ENCODE data around the gene CENPV. TPM values are rescaled to one million over a fixed set of nuclear protein-coding genes. Genes with fewer than 3 reads are reported as not detected.
A peak's percentile ranks its signal among the peaks of the same experiment; 100 is the strongest.

The CENPV gene
- total and polyA plus RNA-seq, 2 of the 13 experiments (the other 11 are each of a cell fraction or from before 2014, with no cell fraction given), result 193 to 292 TPM

GRCh38 chr17:16297367-16298139 is 55.7 kb downstream of the CENPV start (continued):
- TF ChIP-seq ZFP1 (CRISPR knock-in tag; IDR thresholded peaks at IDR 0.05) (no peak), NR2F2 (IDR thresholded peaks at IDR 0.05; ENCODE audit: borderline replicate concordance, low read depth) (no peak; the same call in 1 of the 2 replicates), NFIC (IDR thresholded peaks at IDR 0.05; ENCODE audit: low read length) (0 out of 2 replicates have a peak, but pooled peaks have one; percentile 34), THAP8 (CRISPR knock-in tag; IDR thresholded peaks at IDR 0.05; ENCODE audit: borderline replicate concordance) (no peak), HNF1B (CRISPR knock-in tag; IDR thresholded peaks at IDR 0.05) (no peak), SNAI1 (CRISPR knock-in tag; IDR thresholded peaks at IDR 0.05; ENCODE audit: borderline replicate concordance) (no peak), BRF2 (CRISPR knock-in tag; IDR thresholded peaks at IDR 0.05) (0 out of 2 replicates have a peak, but pooled peaks have one; percentile 14), ZNF737 (CRISPR knock-in tag; IDR thresholded peaks at IDR 0.05; ENCODE audit: borderline replicate concordance) (0 out of 2 replicates have a peak, but pooled peaks have one; percentile 37), ZFP36L2 (CRISPR knock-in tag; IDR thresholded peaks at IDR 0.05) (no peak), KLF11 (CRISPR knock-in tag; IDR thresholded peaks at IDR 0.05) (no peak; the same call in none of the 2 replicates), ESRRA (CRISPR knock-in tag; IDR thresholded peaks at IDR 0.05; ENCODE audit: low read depth) (peak; percentile 10; the same call in 1 of the 2 replicates), THAP9 (CRISPR knock-in tag; IDR thresholded peaks at IDR 0.05; ENCODE audit: borderline replicate concordance) (peak; percentile 29; the same call in 1 of the 2 replicates), RFX5 (IDR thresholded peaks at IDR 0.05; ENCODE audit: low read depth, low read length) (no peak), ELF3 (CRISPR knock-in tag; IDR thresholded peaks at IDR 0.05) (no peak), FOSL1 (CRISPR knock-in tag; IDR thresholded peaks at IDR 0.05; ENCODE audit: borderline replicate concordance) (no peak), ZNF367 (CRISPR knock-in tag; IDR thresholded peaks at IDR 0.05; ENCODE audit: borderline replicate concordance) (no peak), TCF7 (IDR thresholded peaks at IDR 0.05; ENCODE audit: low read depth) (no peak), ZNF180 (CRISPR knock-in tag; IDR thresholded peaks at IDR 0.05; ENCODE audit: borderline replicate concordance, low read depth) (no peak), NCOR1 (IDR thresholded peaks at IDR 0.05; ENCODE audit: borderline replicate concordance, low read length) (no peak; the same call in 1 of the 2 replicates), SAFB2 (CRISPR knock-in tag; IDR thresholded peaks at IDR 0.05; ENCODE audit: borderline replicate concordance, low read depth) (0 out of 2 replicates have a peak, but pooled peaks have one; percentile 50), CAMTA2 (CRISPR knock-in tag; IDR thresholded peaks at IDR 0.05; ENCODE audit: borderline replicate concordance) (no peak), ZZZ3 (CRISPR knock-in tag; IDR thresholded peaks at IDR 0.05; ENCODE audit: borderline replicate concordance) (0 out of 2 replicates have a peak, but pooled peaks have one; percentile 30), ARID2 (CRISPR knock-in tag; IDR thresholded peaks at IDR 0.05; ENCODE audit: borderline replicate concordance) (0 out of 2 replicates have a peak, but pooled peaks have one; percentile 72)

Data from HepG2 (cell line).